CD4-positive, alpha-beta memory T cell (primary cell): ENCODE results near the gene UNG. TPM values are rescaled to one million over a fixed set of nuclear protein-coding genes. Genes with fewer than 3 reads are reported as not detected.

Source experiments
- CTCF ChIA-PET: fragments of 350-600 bp; sonication (Branson Sonifier 250); formaldehyde crosslinking; loops from one replicate; lab custom pipeline; 2021; ENCODE audit warnings: inconsistent platforms; ENCODE audit not compliant: partially characterized antibody; lab: Charles Lee
- POLR2A ChIA-PET: fragments of 350-600 bp; sonication (Branson Sonifier 250); formaldehyde crosslinking; loops from one replicate; lab custom pipeline; 2021; ENCODE audit not compliant: partially characterized antibody; lab: Charles Lee
- DNase-seq, 5 donors: peaks; one replicate each; pipeline versions ENCODE4 v3.0.0 to v3.0.0-alpha.2; 2020 to 2022; ENCODE audit warnings: mixed read lengths in 1 of 5
- H3K27ac ChIP-seq: one replicate; pipeline ENCODE4 v1.7.0; 2013; ENCODE audit warnings: low read depth, low read length
- H3K27me3 ChIP-seq: 2 replicates; pipeline ENCODE4 v1.7.0; 2013; ENCODE audit warnings: mild to moderate bottlenecking, low read length, moderate library complexity; ENCODE audit not compliant: insufficient read depth
- H3K36me3 ChIP-seq: 2 replicates; pipeline ENCODE4 v1.7.0; 2013; ENCODE audit warnings: mild to moderate bottlenecking, low read length, moderate library complexity; ENCODE audit not compliant: insufficient read depth
- H3K4me1 ChIP-seq: 2 replicates; pipeline ENCODE4 v1.7.0; 2013; ENCODE audit warnings: mild to moderate bottlenecking, low read length, moderate library complexity; ENCODE audit not compliant: insufficient read depth
- H3K4me3 ChIP-seq, 2 donors: one replicate each; pipeline ENCODE4 v1.7.0; 2013; ENCODE audit warnings: low read length in 2 of 2, mild to moderate bottlenecking in 1 of 2
- H3K9me3 ChIP-seq, 2 donors: one replicate each; pipeline ENCODE4 v1.7.0; 2013; ENCODE audit warnings: low read length in 2 of 2, control low read depth in 1 of 2; ENCODE audit not compliant: control insufficient read depth in 1 of 2
- H3K27ac Mint-ChIP-seq, 7 donors: one replicate each; pipeline ENCODE4 v1.8.0; 2020 to 2021; ENCODE audit warnings: mixed read lengths in 7 of 7, mild to moderate bottlenecking in 6 of 7, inconsistent platforms in 3 of 7, moderate library complexity in 3 of 7
- H3K27me3 Mint-ChIP-seq, 2 donors: one replicate each; pipeline ENCODE4 v1.8.0; 2020 to 2021; ENCODE audit warnings: mixed read lengths in 2 of 2
- H3K36me3 Mint-ChIP-seq, 2 donors: one replicate each; pipeline ENCODE4 v1.8.0; 2020 to 2021; ENCODE audit warnings: mixed read lengths in 2 of 2, inconsistent platforms in 1 of 2, mild to moderate bottlenecking in 1 of 2
- H3K4me1 Mint-ChIP-seq, 4 donors: one replicate each; pipeline ENCODE4 v1.8.0; 2020 to 2021; ENCODE audit warnings: mixed read lengths in 4 of 4, mild to moderate bottlenecking in 1 of 4
- H3K4me3 Mint-ChIP-seq, 8 donors: one replicate each; pipeline ENCODE4 v1.8.0; 2020 to 2021; ENCODE audit warnings: mixed read lengths in 8 of 8, mild to moderate bottlenecking in 7 of 8, moderate library complexity in 6 of 8, inconsistent platforms in 3 of 8
- H3K9me3 Mint-ChIP-seq, 8 donors: one replicate each; pipeline ENCODE4 v1.8.0; 2020 to 2021; ENCODE audit warnings: mixed read lengths in 8 of 8, mild to moderate bottlenecking in 5 of 8, inconsistent platforms in 3 of 8, moderate library complexity in 1 of 8
- intact Hi-C: fragments of 100-400 bp; cut with micrococcal nuclease; formaldehyde crosslinking; loops from one replicate; pipeline ENCODE4 v1.15.1; 2023
- polyA plus RNA-seq, 2 donors: library from polyadenylated mRNA; unstranded; fragments of 300-500 nt; fragmentation: Illumina TruSeq; gene quantifications; one replicate each; pipeline ENCODE4 v1.2.3, GENCODE V29; 2021
- total RNA-seq, 2 experiments: library from RNA; stranded (reverse); gene quantifications; one replicate each; pipeline ENCODE4 v1.2.3, GENCODE V29; 2021

Gene UNG
- total and polyA plus RNA-seq, 4 experiments from 2014 or later = 18.5 to 47.1 (median 31.3) TPM

- H3K27ac Mint-ChIP-seq = peak overlapping the region in 1 of 7 donors; percentile 21
- POLR2A ChIA-PET = no interaction called here
- CTCF ChIA-PET = interaction anchor here (0.8 kb wide), 1 partner anchor 13 kb away, joined by 5 read pairs; no protein-coding TSS in a partner anchor
Observed at GRCh38 chr12:109124878-109125648, 27.7 kb downstream of the UNG start.

GRCh38 chr12:109125791-109126190, 28.4 kb downstream of the UNG start:
- intact Hi-C loops = no loop called here
- Mint-ChIP-seq H3K36me3 (peaks cover 0 to 1% of the 10 kb centered on the region in 2 donors), H3K27ac (no peak overlapping the region), H3K4me1 (no peaks in the 10 kb centered on the region), H3K9me3 (no peaks in the 10 kb centered on the region), H3K27me3 (no peaks in the 10 kb centered on the region), H3K4me3 (peak overlapping the region in 1 of 8 donors; percentile 33)
- Histone ChIP-seq H3K36me3 (no peaks in the 10 kb centered on the region), H3K4me3 (no peak overlapping the region), H3K27me3 (no peaks in the 10 kb centered on the region), H3K4me1 (no peaks in the 10 kb centered on the region), H3K27ac (no peak overlapping the region), H3K9me3 (no peaks in the 10 kb centered on the region)
- CTCF ChIA-PET = interaction anchor here (1.0 kb wide), 1 partner anchor 22 kb away, joined by 3 read pairs; no protein-coding TSS in a partner anchor
- POLR2A ChIA-PET = no interaction called here
- no peak for DNase-seq

More at GRCh38 chr12:109124878-109125648, 27.7 kb downstream of the UNG start:
- Histone ChIP-seq H3K4me3 (no peak overlapping the region), H3K36me3 (no peaks in the 10 kb centered on the region), H3K9me3 (no peaks in the 10 kb centered on the region), H3K27me3 (no peaks in the 10 kb centered on the region), H3K27ac (no peak overlapping the region), H3K4me1 (no peaks in the 10 kb centered on the region)
- Mint-ChIP-seq H3K9me3 (no peaks in the 10 kb centered on the region), H3K4me3 (no peak overlapping the region), H3K27me3 (no peaks in the 10 kb centered on the region), H3K4me1 (no peaks in the 10 kb centered on the region), H3K36me3 (peaks cover 0 to 1% of the 10 kb centered on the region in 2 donors)
- intact Hi-C loops = no loop called here
- DNase-seq = no peak

GRCh38 chr12:109126784-109127183, 29.4 kb downstream of the UNG start:
- Histone ChIP-seq H3K4me3 (no peak overlapping the region), H3K4me1 (no peaks in the 10 kb centered on the region), H3K27me3 (no peaks in the 10 kb centered on the region), H3K36me3 (no peaks in the 10 kb centered on the region), H3K27ac (no peak overlapping the region), H3K9me3 (no peaks in the 10 kb centered on the region)
- Mint-ChIP-seq H3K36me3 (peaks cover 0 to 1% of the 10 kb centered on the region in 2 donors), H3K4me1 (no peaks in the 10 kb centered on the region), H3K9me3 (no peaks in the 10 kb centered on the region), H3K27ac (no peak overlapping the region), H3K4me3 (no peak overlapping the region), H3K27me3 (no peaks in the 10 kb centered on the region)
- DNase-seq = no peak
- intact Hi-C loops = no loop called here
- CTCF ChIA-PET = interaction anchor here (1.0 to 1.9 kb wide), 3 partner anchors 10 to 21 kb away, joined by 3 to 9 read pairs (median 5); partner anchors contain the start of gene ACACB
- POLR2A ChIA-PET = no interaction called here

GRCh38 chr12:109127533-109128242, 30.3 kb downstream of the UNG start:
- Mint-ChIP-seq H3K27me3 (no peaks in the 10 kb centered on the region), H3K9me3 (no peaks in the 10 kb centered on the region), H3K36me3 (peaks cover 0 to 1% of the 10 kb centered on the region in 2 donors), H3K27ac (no peak overlapping the region), H3K4me1 (no peaks in the 10 kb centered on the region), H3K4me3 (no peak overlapping the region)
- intact Hi-C loops = no loop called here
- Histone ChIP-seq H3K27me3 (no peaks in the 10 kb centered on the region), H3K4me1 (no peaks in the 10 kb centered on the region), H3K9me3 (no peaks in the 10 kb centered on the region), H3K36me3 (no peaks in the 10 kb centered on the region), H3K4me3 (no peak overlapping the region), H3K27ac (no peak overlapping the region)
- no peak for DNase-seq
- ChIA-PET CTCF (interaction anchor here (1.6 to 1.9 kb wide), 2 partner anchors 11 to 15 kb away, joined by 5 to 9 read pairs; partner anchors contain the start of gene ACACB), POLR2A (no interaction called here)

- no peaks in the 10 kb centered on the region for H3K4me1 ChIP-seq
- CTCF ChIA-PET = no interaction called here
- no peaks in the 10 kb centered on the region for H3K27me3 ChIP-seq
- POLR2A ChIA-PET = no interaction called here
- H3K27me3 Mint-ChIP-seq = no peaks in the 10 kb centered on the region
- no peak overlapping the region for H3K27ac Mint-ChIP-seq
- H3K9me3 ChIP-seq = no peaks in the 10 kb centered on the region
- peaks cover 0 to under 1% of the 10 kb centered on the region in 2 donors for H3K36me3 Mint-ChIP-seq
- H3K4me3 ChIP-seq = no peak overlapping the region
- no peaks in the 10 kb centered on the region for H3K36me3 ChIP-seq
- H3K4me3 Mint-ChIP-seq = no peak overlapping the region
- DNase-seq = no peak
- no peaks in the 10 kb centered on the region for H3K4me1 Mint-ChIP-seq
- H3K27ac ChIP-seq = no peak overlapping the region
- peaks cover 0 to 2% (median 0%) of the 10 kb centered on the region in 8 donors for H3K9me3 Mint-ChIP-seq
- intact Hi-C loops = no loop called here
Observed at GRCh38 chr12:109130297-109131153, 33.1 kb downstream of the UNG start.

GRCh38 chr12:109131154-109132050, 34.0 kb downstream of the UNG start:
- intact Hi-C loops = no loop called here
- peaks cover 0 to 9% (median 5%) of the 10 kb centered on the region in 8 donors for H3K9me3 Mint-ChIP-seq
- no peaks in the 10 kb centered on the region for H3K27me3 ChIP-seq
- peaks cover 0 to 1% of the 10 kb centered on the region in 2 donors for H3K36me3 Mint-ChIP-seq
- DNase-seq = no peak
- H3K27me3 Mint-ChIP-seq = no peaks in the 10 kb centered on the region
- no peaks in the 10 kb centered on the region for H3K36me3 ChIP-seq
- no peak overlapping the region for H3K27ac Mint-ChIP-seq
- H3K9me3 ChIP-seq = no peaks in the 10 kb centered on the region
- H3K4me1 ChIP-seq = no peaks in the 10 kb centered on the region
- H3K4me1 Mint-ChIP-seq = no peaks in the 10 kb centered on the region
- POLR2A ChIA-PET = no interaction called here
- CTCF ChIA-PET = no interaction called here
- H3K4me3 ChIP-seq = no peak overlapping the region
- no peak overlapping the region for H3K4me3 Mint-ChIP-seq
- no peak overlapping the region for H3K27ac ChIP-seq
